Astrocyte of the cerebellum (primary cell): Measurements from ENCODE around the gene SNRPD3.
"Not testable (repeated sequence)": the region's sequence is repeated elsewhere in the genome, so short reads cannot be mapped to it uniquely, and the experiment has no call there.

Source experiments
- DNase-seq: peaks from one replicate; pipeline ENCODE4 v3.0.0-alpha.2; 2011; ENCODE audit warnings: low read depth
- H3K4me3 ChIP-seq: 2 replicates; pipeline ENCODE4 v1.5.1; 2011; ENCODE audit warnings: mild to moderate bottlenecking, low read depth, low read length, moderate library complexity
- CTCF ChIP-seq: IDR thresholded peaks from 2 replicates; pipeline ENCODE4 v1.5.1; 2012; ENCODE audit warnings: low read length, low read depth, moderate library complexity, mild to moderate bottlenecking; ENCODE audit errors: missing control alignments
- in situ Hi-C: cut with HindIII; loops from 2 replicates; pipeline ENCODE4 v1.10.0; 2017; ENCODE audit warnings: low sequenced_read_pairs

SNRPD3 gene

GRCh38 chr22:24529898-24530297 is 25.9 kb upstream of the SNRPD3 start:
- in situ Hi-C loops, result no loop called here
- no peak for TF ChIP-seq CTCF
- H3K4me3 ChIP-seq, result no peak overlapping the region
- DNase-seq, result no peak

- DNase-seq, H3K4me3 ChIP-seq, in situ Hi-C loops: not testable (repeated sequence)
These were observed 24.8 kb upstream of the SNRPD3 start for GRCh38 chr22:24530968-24531367.

- TF ChIP-seq CTCF, result no peak
- no peak overlapping the region for H3K4me3 ChIP-seq
- DNase-seq, result no peak
- in situ Hi-C loops, result no loop called here
These were observed 23.7 kb upstream of the SNRPD3 start for GRCh38 chr22:24532075-24532474.

DNA sequence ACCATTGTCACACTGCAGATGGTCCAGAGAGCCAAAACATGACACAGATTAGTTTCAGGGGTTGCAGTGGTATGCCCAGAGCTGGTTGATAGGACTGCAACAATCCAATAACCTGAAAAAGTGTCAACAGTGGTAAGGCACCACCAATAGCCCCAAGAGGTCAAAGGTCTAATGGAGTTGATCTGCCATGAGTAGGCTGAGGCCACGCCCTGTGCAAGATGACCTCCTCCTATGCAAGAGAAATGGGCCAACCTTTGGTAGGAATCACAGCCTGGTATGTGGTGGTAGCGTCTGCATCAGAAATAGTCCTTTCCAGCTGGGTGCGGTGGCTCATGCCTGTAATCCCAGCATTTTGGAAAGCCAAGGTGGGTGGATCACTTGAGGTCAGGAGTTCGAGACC is 20.5 kb upstream of the SNRPD3 start:
- DNase-seq, result no peak
- no peak for TF ChIP-seq CTCF
- in situ Hi-C loops, result no loop called here
- H3K4me3 ChIP-seq, result no peak overlapping the region

DNA sequence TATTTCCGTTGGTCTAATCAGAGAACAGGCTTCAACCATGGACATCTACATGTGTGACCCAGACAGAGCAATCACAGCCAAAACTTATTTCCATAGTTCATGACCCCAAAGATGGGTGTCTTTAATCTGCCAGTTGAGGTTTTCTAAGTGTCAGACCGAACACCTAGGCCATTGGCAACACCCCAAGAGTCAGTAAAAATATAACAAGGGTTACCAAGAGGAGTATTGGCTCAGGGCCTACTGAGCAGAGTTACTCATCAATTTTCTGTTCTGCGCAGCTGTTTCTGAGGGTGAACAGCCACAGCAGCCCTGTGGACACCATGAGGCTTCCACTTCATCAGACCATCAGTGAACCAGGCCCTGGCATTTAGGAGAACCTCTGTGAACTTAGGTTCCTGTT is 19.7 kb upstream of the SNRPD3 start:
- no peak overlapping the region for H3K4me3 ChIP-seq
- no peak for DNase-seq
- in situ Hi-C loops, result no loop called here
- no peak for TF ChIP-seq CTCF

- H3K4me3 ChIP-seq, result no peak overlapping the region
- in situ Hi-C loops, result no loop called here
- no peak for TF ChIP-seq CTCF
- no peak for DNase-seq
These were observed 15.3 kb upstream of the SNRPD3 start for GRCh38 chr22:24540470-24540869.

- in situ Hi-C loops, result no loop called here
- TF ChIP-seq CTCF, result no peak
- H3K4me3 ChIP-seq, result no peak overlapping the region
- no peak for DNase-seq
These were observed 13.9 kb upstream of the SNRPD3 start for GRCh38 chr22:24541681-24542515.
